Lower lobe of right lung (tissue), 2 donors: ENCODE data around the gene BCAR1. TPM values are rescaled to one million over a fixed set of nuclear protein-coding genes. Genes with fewer than 3 reads are reported as not detected.

ENCODE experiments used
- ATAC-seq, 2 donors: fragments of 200-7000 bp; cut with Tn5 transposase; one replicate each; pipeline ENCODE4 v1.9.1; 2020 to 2022; ENCODE audit warnings: mild to moderate bottlenecking in 2 of 2, moderate library complexity in 2 of 2
- DNase-seq: peaks from one replicate; pipeline ENCODE4 v3.0.0-alpha.2; 2020
- H3K27ac ChIP-seq: fragments of 200-600 bp; one replicate; pipeline ENCODE4 v1.8.0; 2022
- H3K27me3 ChIP-seq: fragments of 200-600 bp; one replicate; pipeline ENCODE4 v1.8.0; 2022; ENCODE audit warnings: low read depth
- H3K36me3 ChIP-seq: fragments of 200-600 bp; one replicate; pipeline ENCODE4 v1.8.0; 2022; ENCODE audit warnings: mild to moderate bottlenecking
- H3K4me1 ChIP-seq: fragments of 200-600 bp; one replicate; pipeline ENCODE4 v1.8.0; 2022
- H3K4me3 ChIP-seq: fragments of 200-600 bp; one replicate; pipeline ENCODE4 v1.8.0; 2022; ENCODE audit warnings: mild to moderate bottlenecking
- H3K9me3 ChIP-seq: fragments of 200-600 bp; one replicate; pipeline ENCODE4 v1.8.0; 2022
- CTCF ChIP-seq: fragments of 200-600 bp; IDR thresholded peaks from one replicate; pipeline ENCODE4 v1.8.0; 2022; ENCODE audit warnings: antibody characterized with exemption, mild to moderate bottlenecking
- intact Hi-C: fragments of 100-400 bp; cut with DNase I; formaldehyde crosslinking; loops from one replicate; pipeline ENCODE4 v1.11.0; 2022
- total RNA-seq: library from RNA; stranded (reverse); fragmentation: NEBNext Ultra II Directional; extraction: Animal tissue kit (Norgen Biotek cat#: 25700); gene quantifications from one replicate; pipeline ENCODE4 v1.2.1, GENCODE V29; 2021
- donor health status: DM: no; HTN: yes; CAD: no; lungs with severe emphysema.

Gene BCAR1
- total RNA-seq, 1 donor from 2014 or later, result 65.1 TPM

DNA sequence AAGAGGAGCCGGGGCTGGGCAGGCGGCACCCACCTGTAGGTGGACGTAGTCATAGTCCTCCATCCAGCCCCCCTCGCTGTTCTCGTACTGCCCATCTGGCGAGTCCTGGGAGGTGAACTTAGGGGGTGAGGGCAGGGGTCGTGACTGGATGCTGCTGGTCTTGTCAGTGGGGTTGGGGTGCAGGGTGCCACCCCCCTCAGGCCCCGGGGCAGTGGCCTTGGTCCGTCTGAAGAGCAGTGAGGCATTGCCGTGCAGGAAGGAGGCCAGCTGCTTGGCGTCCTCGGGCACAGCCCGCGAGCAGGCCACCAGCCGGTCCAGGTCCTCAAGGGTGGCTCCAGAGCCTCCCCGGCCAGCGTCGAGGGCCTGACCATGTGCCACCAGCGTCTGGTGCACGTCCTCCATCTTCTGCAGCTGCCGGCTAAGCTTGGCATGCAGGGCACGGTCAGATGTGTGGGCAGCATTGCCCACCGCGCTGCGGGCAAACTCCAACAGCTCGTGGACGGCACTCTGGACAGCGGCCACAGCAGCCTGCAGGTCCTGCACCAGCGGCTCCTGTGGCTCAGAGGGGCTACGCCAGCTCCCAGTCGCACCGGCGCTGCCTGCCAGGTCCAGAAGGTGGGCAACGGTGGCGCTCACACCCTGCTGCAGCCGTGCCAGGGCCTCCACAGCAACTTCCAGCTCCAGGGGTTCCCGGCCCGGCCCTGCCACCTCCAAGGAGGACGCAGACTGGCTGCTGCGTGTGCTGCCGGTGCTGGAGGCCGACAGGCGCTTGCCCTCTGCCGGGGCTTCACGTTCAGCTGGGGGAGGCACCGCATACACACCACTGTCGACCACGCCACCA, 16.3 kb downstream of the BCAR1 start:
- TF ChIP-seq CTCF, result no peak
- peak overlapping the region; percentile 56 for H3K27ac ChIP-seq
- H3K27me3 ChIP-seq, result no peaks in the 10 kb centered on the region
- ATAC-seq (no peak), DNase-seq (no peak)
- H3K4me3 ChIP-seq, result no peak overlapping the region
- peaks cover 66% of the 10 kb centered on the region for H3K36me3 ChIP-seq
- intact Hi-C loops, result loop anchor here (10.0 kb wide), 1 partner anchor 150 kb away; no protein-coding TSS in a partner anchor
- peaks cover 37% of the 10 kb centered on the region for H3K4me1 ChIP-seq
- H3K9me3 ChIP-seq, result no peaks in the 10 kb centered on the region

- Histone ChIP-seq H3K36me3 (peaks cover 74% of the 10 kb centered on the region), H3K4me3 (no peak overlapping the region), H3K9me3 (no peaks in the 10 kb centered on the region), H3K27ac (no peak overlapping the region), H3K27me3 (no peaks in the 10 kb centered on the region), H3K4me1 (peaks cover 25% of the 10 kb centered on the region)
- no peak for DNase-seq
- intact Hi-C loops, result loop anchor here (10.0 kb wide), 1 partner anchor 151 kb away; no protein-coding TSS in a partner anchor
- TF ChIP-seq CTCF, result no peak
- no peak for ATAC-seq
Observed at GRCh38 chr16:75233611-75233938, 17.8 kb downstream of the BCAR1 start.

DNA sequence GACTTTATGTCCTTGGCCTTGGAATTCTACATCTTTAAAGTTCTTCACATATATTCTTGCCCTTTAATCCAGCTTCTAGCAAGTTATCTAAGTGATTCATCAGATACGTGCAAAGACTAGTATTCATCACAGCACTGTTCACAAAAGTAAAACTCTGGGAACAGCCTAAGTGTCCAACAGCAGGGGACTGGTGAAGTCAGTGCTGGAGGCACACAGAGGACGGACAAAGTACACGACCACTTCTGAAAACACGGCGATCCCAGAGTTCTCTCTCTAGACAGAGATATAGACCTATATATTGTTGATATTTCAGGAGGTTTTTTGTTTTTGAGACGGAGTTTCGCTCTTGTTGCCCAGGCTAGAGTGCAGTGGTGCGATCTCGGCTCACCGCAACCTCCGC, 19.9 kb downstream of the BCAR1 start:
- peaks cover 77% of the 10 kb centered on the region for H3K36me3 ChIP-seq
- peaks cover 16% of the 10 kb centered on the region for H3K4me1 ChIP-seq
- H3K27ac ChIP-seq, result no peak overlapping the region
- intact Hi-C loops, result loop anchor here (10.0 kb wide), 1 partner anchor 153 kb away; no protein-coding TSS in a partner anchor
- no peak for DNase-seq
- no peaks in the 10 kb centered on the region for H3K9me3 ChIP-seq
- ATAC-seq, result no peak
- TF ChIP-seq CTCF, result no peak
- H3K27me3 ChIP-seq, result no peaks in the 10 kb centered on the region
- H3K4me3 ChIP-seq, result no peak overlapping the region

GRCh38 chr16:75230471-75231110, 20.8 kb downstream of the BCAR1 start:
- DNase-seq (no peak), ATAC-seq (no peak)
- H3K9me3 ChIP-seq, result no peaks in the 10 kb centered on the region
- H3K4me3 ChIP-seq, result no peak overlapping the region
- no peaks in the 10 kb centered on the region for H3K27me3 ChIP-seq
- H3K27ac ChIP-seq, result no peak overlapping the region
- no peak for TF ChIP-seq CTCF
- peaks cover 16% of the 10 kb centered on the region for H3K4me1 ChIP-seq
- intact Hi-C loops, result loop anchor here (10.0 kb wide), 1 partner anchor 154 kb away; no protein-coding TSS in a partner anchor
- peaks cover 73% of the 10 kb centered on the region for H3K36me3 ChIP-seq

GRCh38 chr16:75229172-75230031, 22.0 kb downstream of the BCAR1 start:
- Histone ChIP-seq H3K4me3 (no peak overlapping the region), H3K4me1 (peaks cover 13% of the 10 kb centered on the region), H3K9me3 (no peaks in the 10 kb centered on the region), H3K27me3 (peaks cover 3% of the 10 kb centered on the region), H3K36me3 (peaks cover 62% of the 10 kb centered on the region), H3K27ac (no peak overlapping the region)
- ATAC-seq, result no peak
- no peak for DNase-seq
- intact Hi-C loops, result loop anchor here (10.0 kb wide), 1 partner anchor 155 kb away; no protein-coding TSS in a partner anchor
- no peak for TF ChIP-seq CTCF
